GM12875 (cell line): ENCODE results near the gene HAGHL.

Experiments used
- H3K4me3 ChIP-seq: one replicate; pipeline ENCODE4 v1.5.1; 2011; ENCODE audit warnings: low read depth, low read length, control low read depth
- CTCF ChIP-seq: IDR thresholded peaks from 2 replicates; pipeline ENCODE4 v1.5.1; 2011; ENCODE audit warnings: low read depth, mild to moderate bottlenecking, control low read depth, inconsistent platforms, low read length, moderate library complexity, borderline replicate concordance; ENCODE audit not compliant: insufficient read depth

Gene HAGHL

GRCh38 chr16:763369-764183 lies 36.7 kb downstream of the HAGHL start:
- TF ChIP-seq CTCF, result no peak
- no peak overlapping the region for H3K4me3 ChIP-seq

GRCh38 chr16:764184-764750 lies 37.4 kb downstream of the HAGHL start:
- TF ChIP-seq CTCF, result no peak
- H3K4me3 ChIP-seq, result no peak overlapping the region

- no peak for TF ChIP-seq CTCF
- H3K4me3 ChIP-seq, result no peak overlapping the region
Observed at GRCh38 chr16:764848-765487, 38.1 kb downstream of the HAGHL start.

GRCh38 chr16:765488-765865 lies 38.6 kb downstream of the HAGHL start:
- no peak overlapping the region for H3K4me3 ChIP-seq
- no peak for TF ChIP-seq CTCF

GRCh38 chr16:766008-766819 lies 39.3 kb downstream of the HAGHL start:
- TF ChIP-seq CTCF, result no peak
- no peak overlapping the region for H3K4me3 ChIP-seq

- H3K4me3 ChIP-seq, result no peak overlapping the region
- TF ChIP-seq CTCF, result no peak
Observed at GRCh38 chr16:766820-767640, 40.1 kb downstream of the HAGHL start.
